ENCODE results near the gene SHANK1. TPM values are rescaled to one million over a fixed set of nuclear protein-coding genes. Genes with fewer than 3 reads are reported as not detected.

The SHANK1 gene
- total and polyA plus RNA-seq, 2 donors from 2014 or later = 0.24 to 0.35 TPM

GRCh38 chr19:50716178-50717025, 3.2 kb downstream of the SHANK1 start:
- H3K9ac ChIP-seq (ENCODE audit: low read length in 3 of 3) = no peak overlapping the region
- H3K27ac ChIP-seq (ENCODE audit: low read depth in 2 of 2, low read length in 2 of 2) = no peak overlapping the region
- no peaks in the 10 kb centered on the region for H3K9me3 ChIP-seq (ENCODE audit: control insufficient read depth in 2 of 3, insufficient read depth in 1 of 3, low read length in 3 of 3)
- no peak for FAIRE-seq
- H3K27me3 ChIP-seq (ENCODE audit: control insufficient read depth, insufficient read depth, low read length) = no peaks in the 10 kb centered on the region
- no peak for DNase-seq
- H3K36me3 ChIP-seq (ENCODE audit: control insufficient read depth in 2 of 3, insufficient read depth in 3 of 3, low read length in 3 of 3) = no peaks in the 10 kb centered on the region
- H3K4me1 ChIP-seq (ENCODE audit: control insufficient read depth in 2 of 3, insufficient read depth in 2 of 3, low read depth in 1 of 3, low read length in 3 of 3) = no peaks in the 10 kb centered on the region
- no peak for TF ChIP-seq CTCF (IDR thresholded peaks at IDR 0.05; ENCODE audit: borderline replicate concordance, extremely low read depth, insufficient read depth)
- intact Hi-C loops (cut with DNase I) = no loop called here
- no peak overlapping the region for H3K4me3 ChIP-seq (ENCODE audit: low read length in 3 of 3)

- H3K27me3 ChIP-seq (ENCODE audit: control insufficient read depth, insufficient read depth, low read length) = no peaks in the 10 kb centered on the region
These were observed 5.9 kb downstream of the SHANK1 start for GRCh38 chr19:50713556-50714236.

GRCh38 chr19:50712833-50713232, 6.8 kb downstream of the SHANK1 start:
- no peak for FAIRE-seq
- Histone ChIP-seq H3K9me3 (ENCODE audit: control insufficient read depth in 2 of 3, insufficient read depth in 1 of 3, low read length in 3 of 3) (no peaks in the 10 kb centered on the region), H3K4me1 (ENCODE audit: control insufficient read depth in 2 of 3, insufficient read depth in 2 of 3, low read depth in 1 of 3, low read length in 3 of 3) (no peaks in the 10 kb centered on the region), H3K9ac (ENCODE audit: low read length in 3 of 3) (no peak overlapping the region), H3K36me3 (ENCODE audit: control insufficient read depth in 2 of 3, insufficient read depth in 3 of 3, low read length in 3 of 3) (no peaks in the 10 kb centered on the region), H3K4me3 (ENCODE audit: low read length in 3 of 3) (no peak overlapping the region), H3K27me3 (ENCODE audit: control insufficient read depth, insufficient read depth, low read length) (no peaks in the 10 kb centered on the region), H3K27ac (ENCODE audit: low read depth in 2 of 2, low read length in 2 of 2) (no peak overlapping the region)
- TF ChIP-seq CTCF (IDR thresholded peaks at IDR 0.05; ENCODE audit: borderline replicate concordance, extremely low read depth, insufficient read depth) = no peak
- no peak for DNase-seq
- intact Hi-C loops (cut with DNase I) = no loop called here

More at GRCh38 chr19:50713556-50714236, 5.9 kb downstream of the SHANK1 start:
- Histone ChIP-seq H3K4me3 (ENCODE audit: low read length in 3 of 3) (no peak overlapping the region), H3K36me3 (ENCODE audit: control insufficient read depth in 2 of 3, insufficient read depth in 3 of 3, low read length in 3 of 3) (no peaks in the 10 kb centered on the region), H3K4me1 (ENCODE audit: control insufficient read depth in 2 of 3, insufficient read depth in 2 of 3, low read depth in 1 of 3, low read length in 3 of 3) (no peaks in the 10 kb centered on the region), H3K9me3 (ENCODE audit: control insufficient read depth in 2 of 3, insufficient read depth in 1 of 3, low read length in 3 of 3) (no peaks in the 10 kb centered on the region), H3K9ac (ENCODE audit: low read length in 3 of 3) (no peak overlapping the region), H3K27ac (ENCODE audit: low read depth in 2 of 2, low read length in 2 of 2) (no peak overlapping the region)
- DNase-seq (no peak), FAIRE-seq (no peak)
- TF ChIP-seq CTCF (IDR thresholded peaks at IDR 0.05; ENCODE audit: borderline replicate concordance, extremely low read depth, insufficient read depth) = no peak
- intact Hi-C loops (cut with DNase I) = no loop called here
